Trophoblast cell (in vitro differentiated cells and primary cell): Measurements from ENCODE around the gene EGLN3.

Experiments
- DNase-seq, 2 donors: peaks; one replicate each; pipeline ENCODE4 v3.0.0-alpha.2; 2016
- H2AFZ ChIP-seq: 2 replicates; pipeline ENCODE4 v1.6.1; 2013; ENCODE audit warnings: low read length, moderate library complexity, mild to moderate bottlenecking; ENCODE audit not compliant: insufficient read depth, poor library complexity
- H2AK5ac ChIP-seq: 2 replicates; pipeline ENCODE4 v1.6.1; 2013; ENCODE audit warnings: mild to moderate bottlenecking, low read length
- H2BK120ac ChIP-seq: 2 replicates; pipeline ENCODE4 v1.6.1; 2013; ENCODE audit warnings: low read length, mild to moderate bottlenecking, moderate library complexity; ENCODE audit not compliant: insufficient read depth, poor library complexity
- H2BK12ac ChIP-seq: 2 replicates; pipeline ENCODE4 v1.6.1; 2013; ENCODE audit warnings: mild to moderate bottlenecking, low read length, moderate library complexity
- H2BK5ac ChIP-seq: 2 replicates; pipeline ENCODE4 v1.6.1; 2013; ENCODE audit warnings: low read length, low read depth, moderate library complexity, mild to moderate bottlenecking; ENCODE audit not compliant: poor library complexity
- H3K14ac ChIP-seq: 2 replicates; pipeline ENCODE4 v1.6.1; 2013; ENCODE audit warnings: mild to moderate bottlenecking, low read length
- H3K18ac ChIP-seq: 2 replicates; pipeline ENCODE4 v1.6.1; 2013; ENCODE audit warnings: mild to moderate bottlenecking, low read length
- H3K23ac ChIP-seq: 2 replicates; pipeline ENCODE4 v1.6.1; 2013; ENCODE audit warnings: low read length
- H3K27ac ChIP-seq: 2 replicates; pipeline ENCODE4 v1.5.1; 2013; ENCODE audit warnings: low read depth, mild to moderate bottlenecking, inconsistent platforms, low read length, moderate library complexity
- H3K27me3 ChIP-seq: 2 replicates; pipeline ENCODE4 v1.6.1; 2013; ENCODE audit warnings: inconsistent platforms, mild to moderate bottlenecking, low read length, moderate library complexity; ENCODE audit not compliant: insufficient read depth
- H3K36me3 ChIP-seq, 2 experiments: 1 replicate in 1 of 2; 2 replicates in 1 of 2; pipeline ENCODE4 v1.6.1; 2013; ENCODE audit warnings: low read length in 2 of 2, mild to moderate bottlenecking in 2 of 2, moderate library complexity in 1 of 2; ENCODE audit not compliant: insufficient read depth in 2 of 2, control insufficient read depth in 1 of 2
- H3K4ac ChIP-seq: 2 replicates; pipeline ENCODE4 v1.6.1; 2013; ENCODE audit warnings: low read depth, mild to moderate bottlenecking, low read length, moderate library complexity
- H3K4me1 ChIP-seq, 2 experiments: 1 replicate in 1 of 2; 2 replicates in 1 of 2; pipeline ENCODE4 v1.6.1; 2013; ENCODE audit warnings: low read length in 2 of 2, mild to moderate bottlenecking in 2 of 2, moderate library complexity in 1 of 2; ENCODE audit not compliant: insufficient read depth in 2 of 2, control insufficient read depth in 1 of 2
- H3K4me2 ChIP-seq: 2 replicates; pipeline ENCODE4 v1.6.1; 2013; ENCODE audit warnings: inconsistent platforms, mild to moderate bottlenecking, low read length, moderate library complexity
- H3K4me3 ChIP-seq: 2 replicates; pipeline ENCODE4 v1.5.1; 2013; ENCODE audit warnings: mild to moderate bottlenecking, low read depth, low read length, inconsistent platforms
- H3K79me1 ChIP-seq: one replicate; pipeline ENCODE4 v1.6.1; 2013; ENCODE audit warnings: low read length
- H3K79me2 ChIP-seq: 2 replicates; pipeline ENCODE4 v1.6.1; 2013; ENCODE audit warnings: low read length, mild to moderate bottlenecking; ENCODE audit not compliant: control insufficient read depth, insufficient read depth, poor library complexity
- H3K9ac ChIP-seq: 2 replicates; pipeline ENCODE4 v1.6.1; 2013; ENCODE audit warnings: mild to moderate bottlenecking, low read length
- H3K9me3 ChIP-seq: 2 replicates; pipeline ENCODE4 v1.6.1; 2013; ENCODE audit warnings: low read depth, mild to moderate bottlenecking, control low read depth, inconsistent platforms, low read length; ENCODE audit not compliant: insufficient read depth
- H4K12ac ChIP-seq: 2 replicates; pipeline ENCODE4 v1.6.1; 2013; ENCODE audit warnings: low read depth, mild to moderate bottlenecking, low read length, moderate library complexity
- H4K8ac ChIP-seq: 2 replicates; pipeline ENCODE4 v1.6.1; 2013; ENCODE audit warnings: low read depth, mild to moderate bottlenecking, low read length, moderate library complexity
- H4K91ac ChIP-seq: one replicate; pipeline ENCODE4 v1.6.1; 2013; ENCODE audit warnings: low read depth, mild to moderate bottlenecking, low read length, moderate library complexity
- WGBS: extraction: QIAGEN DNeasy Blood & Tissue Kit; methylation state at CpG from one replicate; pipeline ENCODE4 v1.1.7; 2013; ENCODE audit warnings: missing lambda C conversion rate; ENCODE audit not compliant: insufficient read length, insufficient coverage; ENCODE audit errors: extremely low coverage; 5-methylcytosine and 5-hydroxymethylcytosine counted together

EGLN3 gene

DNA sequence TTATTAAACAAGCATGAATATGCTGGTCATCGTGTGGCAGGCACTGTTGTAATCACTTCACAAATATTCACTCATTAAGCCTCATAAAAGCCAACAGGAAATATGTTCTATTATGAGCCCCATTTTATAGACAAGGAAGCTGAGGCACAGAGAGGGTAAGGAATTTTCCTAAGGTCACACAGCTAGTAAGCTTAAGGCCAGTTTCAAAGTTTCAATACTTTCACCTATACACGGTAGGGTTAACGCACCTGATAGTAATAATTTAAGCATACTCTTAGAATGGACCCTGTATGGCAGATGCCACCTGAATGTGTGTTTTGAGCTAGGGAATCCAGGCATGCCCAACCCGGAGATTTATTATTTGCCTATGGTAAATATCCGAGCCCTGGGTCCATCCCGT is 39.8 kb downstream of the EGLN3 start:
- Histone ChIP-seq H2BK12ac (no peak overlapping the region), H4K8ac (no peak overlapping the region), H3K4me3 (no peak overlapping the region), H2AFZ (no peak overlapping the region), H3K79me2 (no peaks in the 10 kb centered on the region), H3K4me2 (no peak overlapping the region), H4K91ac (no peak overlapping the region), H2AK5ac (no peak overlapping the region), H3K79me1 (no peaks in the 10 kb centered on the region), H3K18ac (no peak overlapping the region), H4K12ac (no peak overlapping the region), H2BK120ac (no peak overlapping the region), H3K36me3 (no peaks in the 10 kb centered on the region), H3K9ac (no peak overlapping the region), H3K27me3 (no peaks in the 10 kb centered on the region), H3K27ac (no peak overlapping the region), H3K4ac (no peak overlapping the region), H2BK5ac (no peak overlapping the region), H3K14ac (no peak overlapping the region), H3K23ac (no peak overlapping the region), H3K4me1 (peaks cover 0 to 4% of the 10 kb centered on the region in 2 experiments), H3K9me3 (no peaks in the 10 kb centered on the region)
- no CpG with 5 or more reads among the region's 6 CpGs for WGBS
- no peak for DNase-seq

DNA sequence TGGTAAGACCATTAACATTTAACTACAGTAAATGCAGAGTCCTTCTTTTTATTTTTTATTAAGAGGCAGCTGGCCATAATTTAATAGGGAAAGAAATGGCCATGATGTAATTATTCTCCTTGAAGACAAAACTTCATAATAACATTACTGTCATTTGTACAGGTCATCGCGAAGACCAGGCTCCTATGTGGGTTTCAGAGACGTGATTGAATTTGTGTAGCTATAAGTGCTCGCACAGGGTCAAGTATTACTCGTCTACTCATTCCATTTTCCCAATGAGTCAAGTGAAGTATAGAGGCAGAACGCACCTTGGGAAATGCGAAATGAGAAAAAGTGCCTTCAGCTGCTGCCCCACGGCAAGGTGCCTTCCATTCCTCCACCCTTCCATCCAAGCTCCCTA is 40.4 kb downstream of the EGLN3 start:
- Histone ChIP-seq H3K27me3 (no peaks in the 10 kb centered on the region), H3K9ac (no peak overlapping the region), H3K27ac (no peak overlapping the region), H3K4me1 (peaks cover 0 to 4% of the 10 kb centered on the region in 2 experiments), H2BK12ac (no peak overlapping the region), H3K4me3 (no peak overlapping the region), H4K91ac (no peak overlapping the region), H4K12ac (no peak overlapping the region), H4K8ac (no peak overlapping the region), H2AFZ (no peak overlapping the region), H3K23ac (no peak overlapping the region), H3K79me1 (no peaks in the 10 kb centered on the region), H3K18ac (no peak overlapping the region), H3K4ac (no peak overlapping the region), H3K9me3 (no peaks in the 10 kb centered on the region), H3K79me2 (no peaks in the 10 kb centered on the region), H3K36me3 (no peaks in the 10 kb centered on the region), H3K14ac (no peak overlapping the region), H2BK5ac (no peak overlapping the region), H3K4me2 (no peak overlapping the region), H2BK120ac (no peak overlapping the region), H2AK5ac (no peak overlapping the region)
- no peak for DNase-seq
- no CpG with 5 or more reads among the region's 8 CpGs for WGBS

DNA sequence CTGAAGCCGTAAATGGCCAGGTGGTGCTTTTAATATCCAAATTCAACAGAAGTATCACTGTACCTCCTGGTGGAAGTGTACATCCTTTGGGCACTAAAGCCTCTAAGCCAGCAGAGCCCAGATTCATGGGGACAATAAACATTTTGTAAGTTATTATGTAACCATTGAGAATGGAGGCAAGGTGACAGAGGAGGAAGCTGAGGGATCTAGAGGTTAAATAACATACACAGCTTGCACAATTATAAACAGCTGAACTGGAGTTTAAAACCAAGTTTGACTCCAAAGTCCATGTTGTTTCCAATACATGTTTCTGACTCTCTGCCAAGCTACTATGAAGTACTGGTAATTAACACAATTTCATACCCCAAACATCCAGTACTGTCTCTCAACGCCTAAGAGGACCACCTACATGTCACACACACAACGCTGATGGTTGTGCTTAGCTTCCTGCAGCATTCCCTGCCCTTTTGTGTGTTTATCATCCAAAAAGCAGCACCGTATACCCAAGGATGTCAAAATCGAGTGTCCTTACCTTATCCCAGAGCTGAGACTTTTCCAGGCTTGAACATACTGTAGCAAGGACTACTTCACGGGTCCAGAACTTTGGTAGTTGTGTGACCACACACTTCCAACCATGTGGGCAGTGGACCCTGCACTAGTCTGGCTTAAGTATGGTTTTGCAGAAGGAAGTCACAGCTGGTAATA is 41.3 kb downstream of the EGLN3 start:
- Histone ChIP-seq H4K12ac (no peak overlapping the region), H3K18ac (no peak overlapping the region), H3K79me2 (no peaks in the 10 kb centered on the region), H2AK5ac (no peak overlapping the region), H3K4me3 (no peak overlapping the region), H4K91ac (no peak overlapping the region), H2AFZ (no peak overlapping the region), H4K8ac (no peak overlapping the region), H3K9ac (no peak overlapping the region), H3K4me2 (no peak overlapping the region), H3K79me1 (no peaks in the 10 kb centered on the region), H3K4me1 (no peaks in the 10 kb centered on the region), H2BK5ac (no peak overlapping the region), H3K27me3 (no peaks in the 10 kb centered on the region), H3K4ac (no peak overlapping the region), H3K14ac (no peak overlapping the region), H3K36me3 (no peaks in the 10 kb centered on the region), H2BK12ac (no peak overlapping the region), H3K9me3 (no peaks in the 10 kb centered on the region), H2BK120ac (no peak overlapping the region), H3K23ac (no peak overlapping the region), H3K27ac (no peak overlapping the region)
- DNase-seq, result no peak
- WGBS, result no CpG with 5 or more reads among the region's 6 CpGs

DNA sequence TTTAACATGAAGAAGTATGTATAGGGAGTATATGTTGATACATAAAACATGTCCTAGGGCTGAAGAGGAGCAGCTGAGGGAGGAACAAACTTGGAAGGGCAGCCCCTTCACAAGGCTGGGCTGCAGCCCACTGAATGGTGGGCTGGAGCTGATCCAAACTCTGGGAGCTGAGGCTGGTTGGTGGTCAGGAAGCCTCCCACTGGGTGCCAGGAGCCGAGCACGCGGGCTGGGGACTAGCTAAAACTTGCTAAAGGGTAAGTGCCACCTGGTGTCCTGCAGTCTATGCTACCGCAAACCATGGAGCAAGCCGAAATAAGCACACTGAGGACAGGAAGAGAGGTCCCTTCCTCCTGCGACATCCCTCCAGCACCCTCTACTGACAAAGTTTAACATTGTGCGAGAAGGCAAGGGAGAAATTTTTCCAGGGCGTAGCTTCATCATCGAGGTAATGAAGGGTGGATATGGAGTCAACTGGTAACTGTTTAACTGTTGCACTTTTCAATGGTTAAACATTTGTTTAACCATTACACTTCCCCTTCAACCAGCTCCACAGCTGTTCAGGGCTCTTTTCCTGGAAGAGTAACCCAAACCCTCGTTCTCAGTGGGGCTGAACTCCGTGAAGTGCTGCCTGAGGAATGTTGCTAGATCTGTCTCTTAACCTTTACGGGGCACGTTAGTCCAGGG is 42.2 kb downstream of the EGLN3 start:
- Histone ChIP-seq H4K8ac (no peak overlapping the region), H2AFZ (no peak overlapping the region), H4K91ac (no peak overlapping the region), H3K4me1 (no peaks in the 10 kb centered on the region), H2BK120ac (no peak overlapping the region), H3K9me3 (no peaks in the 10 kb centered on the region), H3K4ac (no peak overlapping the region), H3K4me2 (no peak overlapping the region), H3K27ac (no peak overlapping the region), H3K27me3 (no peaks in the 10 kb centered on the region), H3K79me1 (no peaks in the 10 kb centered on the region), H3K18ac (no peak overlapping the region), H3K14ac (no peak overlapping the region), H3K9ac (no peak overlapping the region), H2AK5ac (no peak overlapping the region), H3K36me3 (no peaks in the 10 kb centered on the region), H3K23ac (no peak overlapping the region), H3K79me2 (no peaks in the 10 kb centered on the region), H3K4me3 (no peak overlapping the region), H2BK12ac (no peak overlapping the region), H2BK5ac (no peak overlapping the region), H4K12ac (no peak overlapping the region)
- DNase-seq, result no peak
- WGBS, result no CpG with 5 or more reads among the region's 13 CpGs
